KOPT-K1 (cell line): ENCODE data around the gene ACTRT2.

Experiments
- H3K27ac ChIP-seq: fragments of 200-600 bp; sonication (generic); 2 replicates; pipeline ENCODE4 v1.5.1; 2016; ENCODE audit warnings: antibody characterized with exemption, mild to moderate bottlenecking, low read depth, low read length; ENCODE audit not compliant: poor library complexity, severe bottlenecking
- H3K36me3 ChIP-seq: fragments of 200-600 bp; sonication (generic); 2 replicates; pipeline ENCODE4 v1.5.1; 2017; ENCODE audit warnings: antibody characterized with exemption, mild to moderate bottlenecking, low read length, moderate library complexity; ENCODE audit not compliant: insufficient read depth
- H3K9me3 ChIP-seq: fragments of 200-600 bp; sonication (generic); 2 replicates; pipeline ENCODE4 v1.5.1; 2017; ENCODE audit warnings: antibody characterized with exemption, low read length, mild to moderate bottlenecking; ENCODE audit not compliant: insufficient read depth, poor library complexity, severe bottlenecking

The ACTRT2 gene

GRCh38 chr1:2980849-2981248 is 40.4 kb upstream of the ACTRT2 start:
- H3K36me3 ChIP-seq = no peaks in the 10 kb centered on the region
- no peak overlapping the region for H3K27ac ChIP-seq
- no peaks in the 10 kb centered on the region for H3K9me3 ChIP-seq

- no peaks in the 10 kb centered on the region for H3K9me3 ChIP-seq
- H3K36me3 ChIP-seq = no peaks in the 10 kb centered on the region
- no peak overlapping the region for H3K27ac ChIP-seq
Observed at GRCh38 chr1:2981388-2981787, 39.9 kb upstream of the ACTRT2 start.

- Histone ChIP-seq H3K9me3 (no peaks in the 10 kb centered on the region), H3K36me3 (no peaks in the 10 kb centered on the region), H3K27ac (no peak overlapping the region)
Observed at GRCh38 chr1:2981981-2982614, 39.2 kb upstream of the ACTRT2 start.

- H3K9me3 ChIP-seq = no peaks in the 10 kb centered on the region
- no peak overlapping the region for H3K27ac ChIP-seq
- H3K36me3 ChIP-seq = no peaks in the 10 kb centered on the region
Observed at GRCh38 chr1:2982615-2983318, 38.5 kb upstream of the ACTRT2 start.

- Histone ChIP-seq H3K36me3 (no peaks in the 10 kb centered on the region), H3K9me3 (no peaks in the 10 kb centered on the region), H3K27ac (no peak overlapping the region)
Observed at GRCh38 chr1:2983319-2983705, 38.0 kb upstream of the ACTRT2 start.

- H3K27ac ChIP-seq = no peak overlapping the region
- no peaks in the 10 kb centered on the region for H3K9me3 ChIP-seq
- H3K36me3 ChIP-seq = no peaks in the 10 kb centered on the region
Observed at GRCh38 chr1:2983706-2984398, 37.4 kb upstream of the ACTRT2 start.

- no peaks in the 10 kb centered on the region for H3K36me3 ChIP-seq
Observed at GRCh38 chr1:2984399-2985061, 36.7 kb upstream of the ACTRT2 start.

GRCh38 chr1:2985067-2985561 is 36.2 kb upstream of the ACTRT2 start:
- Histone ChIP-seq H3K9me3 (no peaks in the 10 kb centered on the region), H3K36me3 (no peaks in the 10 kb centered on the region), H3K27ac (no peak overlapping the region)

More at GRCh38 chr1:2984399-2985061, 36.7 kb upstream of the ACTRT2 start:
- no peak overlapping the region for H3K27ac ChIP-seq
- no peaks in the 10 kb centered on the region for H3K9me3 ChIP-seq

- Histone ChIP-seq H3K36me3 (no peaks in the 10 kb centered on the region), H3K9me3 (no peaks in the 10 kb centered on the region), H3K27ac (no peak overlapping the region)
Observed at GRCh38 chr1:2985694-2986548, 35.3 kb upstream of the ACTRT2 start.

GRCh38 chr1:2986549-2987305 is 34.5 kb upstream of the ACTRT2 start:
- Histone ChIP-seq H3K9me3 (no peaks in the 10 kb centered on the region), H3K36me3 (no peaks in the 10 kb centered on the region), H3K27ac (no peak overlapping the region)

- H3K9me3 ChIP-seq = no peaks in the 10 kb centered on the region
- no peak overlapping the region for H3K27ac ChIP-seq
- H3K36me3 ChIP-seq = no peaks in the 10 kb centered on the region
Observed at GRCh38 chr1:2987773-2988172, 33.5 kb upstream of the ACTRT2 start.

GRCh38 chr1:2988256-2988655 is 33.0 kb upstream of the ACTRT2 start:
- H3K36me3 ChIP-seq = no peaks in the 10 kb centered on the region
- H3K9me3 ChIP-seq = no peaks in the 10 kb centered on the region
- no peak overlapping the region for H3K27ac ChIP-seq

GRCh38 chr1:2989185-2989584 is 32.1 kb upstream of the ACTRT2 start:
- Histone ChIP-seq H3K27ac (no peak overlapping the region), H3K9me3 (peaks cover 8% of the 10 kb centered on the region), H3K36me3 (no peaks in the 10 kb centered on the region)

- Histone ChIP-seq H3K36me3 (no peaks in the 10 kb centered on the region), H3K27ac (no peak overlapping the region), H3K9me3 (peaks cover 13% of the 10 kb centered on the region)
Observed at GRCh38 chr1:2989976-2990375, 31.3 kb upstream of the ACTRT2 start.
